K562 (cell line): ENCODE measurements around the gene ADM. TPM values are rescaled to one million over a fixed set of nuclear protein-coding genes. Genes with fewer than 3 reads are reported as not detected.

Experiments used
- ATAC-seq: fragments of 200-7000 bp; cut with Tn5 transposase; 3 replicates; pipeline ENCODE4 v1.9.1; 2020; ENCODE audit warnings: moderate library complexity
- BruUV-seq: library from RNA; stranded (reverse); fragments of 400-500 nt; replicated peaks from 2 replicates; lab custom pipeline; 2021; lab: Mats Ljungman, UMichigan
- CTCF ChIA-PET: fragments of 300-600 bp; formaldehyde crosslinking; extraction: SDS; loops from one replicate; lab custom pipeline; 2021; ENCODE audit warnings: low intra/inter-chr PET ratio; lab: Yijun Ruan, JAX
- POLR2A ChIA-PET: fragments of 300-600, 350-650 bp; sonication (Branson Sonifier 250); formaldehyde crosslinking; extraction: SDS; loops from one replicate; lab custom pipeline; 2021; ENCODE audit warnings: antibody characterized with exemption, inconsistent platforms; lab: Yijun Ruan, JAX
- DNase-seq, 4 experiments: peaks; one replicate each; pipeline versions ENCODE4 v3.0.0 to v3.0.0-alpha.2; 2011 to 2018; ENCODE audit warnings: low spot score in 3 of 4, mixed read lengths in 3 of 4; ENCODE audit errors: extremely low read depth in 1 of 4
- FAIRE-seq: peaks from 2 replicates; lab custom pipeline; 2011; peaks lifted over from hg19 to GRCh38; lab: Jason Lieb, UNC
- H2AFZ ChIP-seq: 2 replicates; pipeline ENCODE4 v1.6.0; 2011; ENCODE audit warnings: low read depth, low read length, control low read depth, inconsistent platforms
- H3K27ac ChIP-seq: fragments of 200-600 bp; 3 replicates; pipeline ENCODE4 v1.8.0; 2011; ENCODE audit warnings: low read depth, mild to moderate bottlenecking, control low read depth, inconsistent platforms, low read length, moderate library complexity, mixed read lengths; ENCODE audit errors: extremely low read depth
- H3K27me3 ChIP-seq, 2 experiments: fragments of 300-600 bp in 1 of 2; 2 replicates in 1 of 2; 3 replicates in 1 of 2; pipeline versions ENCODE4 v1.6.0 to v1.8.0; 2011; ENCODE audit warnings: inconsistent platforms in 2 of 2, low read length in 2 of 2, mild to moderate bottlenecking in 1 of 2, mixed read lengths in 1 of 2, moderate library complexity in 1 of 2; ENCODE audit not compliant: control insufficient read depth in 2 of 2, insufficient read depth in 2 of 2
- H3K36me3 ChIP-seq: fragments of 300-600 bp; 3 replicates; pipeline ENCODE4 v1.8.0; 2011; ENCODE audit warnings: mild to moderate bottlenecking, low read length, inconsistent platforms; ENCODE audit not compliant: control insufficient read depth, insufficient read depth
- H3K4me1 ChIP-seq, 2 experiments: fragments of 200-600 bp in 1 of 2; replicated peaks in 1 of 2; 2 replicates in 1 of 2; 3 replicates in 1 of 2; pipeline versions ENCODE4 v1.5.1 to v1.8.0; 2011; ENCODE audit warnings: inconsistent platforms in 2 of 2, low read length in 2 of 2, mild to moderate bottlenecking in 1 of 2, mixed read lengths in 1 of 2, moderate library complexity in 1 of 2; ENCODE audit not compliant: control insufficient read depth in 2 of 2, insufficient read depth in 2 of 2
- H3K4me2 ChIP-seq: 2 replicates; pipeline ENCODE4 v1.6.1; 2011; ENCODE audit warnings: low read length, control low read depth, inconsistent platforms, mixed read lengths; ENCODE audit not compliant: insufficient read depth
- H3K4me3 ChIP-seq: fragments of 200-600 bp; sonication (generic), shearing (Covaris generic); 2 replicates; pipeline ENCODE4 v1.5.1; 2016; ENCODE audit warnings: control low read depth, inconsistent platforms
- H3K79me2 ChIP-seq: fragments of 200-600 bp; 3 replicates; pipeline ENCODE4 v1.8.0; 2011; ENCODE audit warnings: low read length, inconsistent platforms; ENCODE audit not compliant: control insufficient read depth, insufficient read depth
- H3K9ac ChIP-seq, 2 experiments: 2 replicates each; pipeline versions ENCODE4 v1.6.0 to v1.6.1; 2011; ENCODE audit warnings: low read depth in 2 of 2, low read length in 2 of 2, control low read depth in 1 of 2, inconsistent platforms in 1 of 2, mild to moderate bottlenecking in 1 of 2, mixed read lengths in 1 of 2; ENCODE audit not compliant: insufficient read depth in 1 of 2
- H3K9me1 ChIP-seq: one replicate; pipeline ENCODE4 v1.6.0; 2011; ENCODE audit warnings: inconsistent platforms, mild to moderate bottlenecking, low read length, moderate library complexity; ENCODE audit not compliant: control insufficient read depth, insufficient read depth
- H3K9me3 ChIP-seq: replicated peaks from 2 replicates; pipeline ENCODE4 v1.5.1; 2011; ENCODE audit warnings: low read depth, low read length, inconsistent platforms; ENCODE audit not compliant: control insufficient read depth, insufficient read depth
- H4K20me1 ChIP-seq: replicated peaks from 2 replicates; pipeline ENCODE4 v1.6.1; 2011; ENCODE audit warnings: low read length, inconsistent platforms, mixed read lengths; ENCODE audit not compliant: control insufficient read depth, insufficient read depth
- BCOR ChIP-seq: fragments of 450-650 bp; IDR thresholded peaks from 2 replicates; pipeline ENCODE4 v1.6.1; 2016
- E2F8 ChIP-seq: fragments of 450-650 bp; IDR thresholded peaks from 2 replicates; pipeline ENCODE4 v1.7.1; 2018; ENCODE audit warnings: mild to moderate bottlenecking, low read depth; ENCODE audit not compliant: partially characterized antibody
- FOXA3 ChIP-seq, 2 experiments: fragments of 450-650 bp in 1 of 2; sonication (generic) in 1 of 2; formaldehyde crosslinking; IDR thresholded peaks in 1 of 2; conservative IDR thresholded peaks in 1 of 2; 2 replicates each; pipeline versions ENCODE4 v1.4.0 to v1.8.0; 2020 to 2022; ENCODE audit warnings: mild to moderate bottlenecking in 2 of 2, missing genetic modification reagents in 1 of 2
- HMBOX1 ChIP-seq: sonication (generic); IDR thresholded peaks from 2 replicates; pipeline ENCODE4 v1.6.1; 2016
- KLF16 ChIP-seq: IDR thresholded peaks from 2 replicates; pipeline ENCODE4 v1.6.1; 2016; ENCODE audit warnings: antibody characterized with exemption
- MAFK ChIP-seq: IDR thresholded peaks from 2 replicates; pipeline ENCODE4 v1.6.1; 2011; ENCODE audit warnings: low read length, improper control_type of control experiment
- MITF ChIP-seq: IDR thresholded peaks from 2 replicates; pipeline ENCODE4 v1.6.1; 2014; ENCODE audit warnings: antibody characterized with exemption
- PHF8 ChIP-seq: fragments of 200-600 bp; sonication (generic); IDR thresholded peaks from 2 replicates; pipeline ENCODE4 v1.6.1; 2012; ENCODE audit warnings: mixed run types, mild to moderate bottlenecking, inconsistent platforms, low read length, moderate library complexity, borderline replicate concordance
- PML ChIP-seq: IDR thresholded peaks from 2 replicates; pipeline ENCODE4 v1.6.1; 2012; ENCODE audit warnings: low read length, inconsistent platforms
- RBBP5 ChIP-seq: fragments of 200-600 bp; sonication (generic); IDR thresholded peaks from 2 replicates; pipeline ENCODE4 v1.6.1; 2012; ENCODE audit warnings: borderline replicate concordance, mild to moderate bottlenecking, low read length, control low read depth, inconsistent platforms; ENCODE audit not compliant: insufficient read depth, poor library complexity, severe bottlenecking
- RFX1 ChIP-seq: fragments of 450-650 bp; IDR thresholded peaks from 2 replicates; pipeline ENCODE4 v1.6.1; 2016; ENCODE audit warnings: mild to moderate bottlenecking, moderate library complexity
- RNF219 ChIP-seq: fragments of 250-450 bp; sonication (Bioruptor Pico); IDR thresholded peaks from 2 replicates; pipeline ENCODE4 v1.5.0; 2022; ENCODE audit warnings: mild to moderate bottlenecking
- TAF9B ChIP-seq: fragments of 450-650 bp; IDR thresholded peaks from 2 replicates; pipeline ENCODE4 v1.6.1; 2018; ENCODE audit warnings: mild to moderate bottlenecking; ENCODE audit not compliant: partially characterized antibody
- ZNF311 ChIP-seq: fragments of 250-450 bp; sonication (Bioruptor Pico); IDR thresholded peaks from 2 replicates; pipeline ENCODE4 v1.4.0; 2020; ENCODE audit warnings: mild to moderate bottlenecking, moderate library complexity
- WGBS: fragments of 100-300 bp; shearing (Covaris generic); methylation state at CpG from one replicate; pipeline ENCODE4 v1.1.6; 2016; ENCODE audit warnings: low coverage, mixed read lengths; ENCODE audit not compliant: insufficient coverage; ENCODE audit errors: missing lambda C conversion rate; 5-methylcytosine and 5-hydroxymethylcytosine counted together
- in situ Hi-C: fragments of 300-500 bp; cut with MboI; formaldehyde crosslinking; loops from 4 replicates; pipeline ENCODE4 v1.15.0; 2018; ENCODE audit warnings: inconsistent platforms, mixed read lengths
- intact Hi-C: fragments of 100-400 bp; cut with micrococcal nuclease; formaldehyde crosslinking; loops from 2 replicates; pipeline ENCODE4 v1.14.2; 2022
- polyA plus RNA-seq, 8 experiments: library from polyadenylated mRNA; depleted of rRNA in 4 of 8; stranded (reverse) in 5 of 8; unstranded in 3 of 8; fragments of >200 nt; fragmentation: Nextera tagmentation in 2 of 8; fragmentation: Illumina TruSeq in 1 of 8; extraction: Ambion mirVana in 2 of 8; extraction: Trizol in 1 of 8; gene quantifications; 2 replicates each; pipeline versions ENCODE4 v1.2.1 to v1.2.3, GENCODE V29; 2011 to 2014; ENCODE audit warnings: inconsistent platforms in 1 of 8, missing spikeins in 1 of 8
- total RNA-seq, 7 experiments: library from RNA; depleted of rRNA in 6 of 7; stranded (reverse); fragments of >200 nt in 6 of 7; fragmentation: Illumina TruSeq in 2 of 7; extraction: Trizol in 2 of 7; gene quantifications; 2 replicates each; pipeline versions ENCODE4 v1.2.1 to v1.2.3, GENCODE V29; 2011 to 2021; ENCODE audit warnings: low replicate concordance in 1 of 7

ADM gene
- total and polyA plus RNA-seq, 9 of the 15 experiments (the other 6 are each of a cell fraction or from before 2014, with no cell fraction given) = 0.23 to 0.49 (median 0.32) TPM; not detected in 6

- Histone ChIP-seq H3K9me3 (no peaks in the 10 kb centered on the region), H3K27me3 (no peaks in the 10 kb centered on the region; a peak in 1 of 5 replicates), H3K4me3 (no peak overlapping the region), H3K4me1 (peaks cover 6 to 22% of the 10 kb centered on the region in 2 experiments; a peak in 3 of 5 replicates), H3K4me2 (no peak overlapping the region), H3K9me1 (no peaks in the 10 kb centered on the region), H2AFZ (no peak overlapping the region), H3K79me2 (peaks cover 4% of the 10 kb centered on the region; the same call in 1 of the 3 replicates), H4K20me1 (peaks cover 4% of the 10 kb centered on the region; the same call in 1 of the 2 replicates), H3K36me3 (no peaks in the 10 kb centered on the region), H3K27ac (no peak overlapping the region), H3K9ac (no peak overlapping the region; a peak in 1 of 4 replicates)
- no peak for ATAC-seq
- 29% methylated on average over 21 of the region's 24 CpGs for WGBS
- POLR2A ChIA-PET = interaction anchor here (1.4 kb wide), 1 partner anchor 14 kb away, joined by 6 read pairs; no protein-coding TSS in a partner anchor
- DNase-seq = no peak
- CTCF ChIA-PET = no interaction called here
- no TSS peak for BruUV-seq
- intact Hi-C loops = no loop called here
- in situ Hi-C loops = no loop called here
- no peak for FAIRE-seq
- TF ChIP-seq KLF16 (no peak), TAF9B (no peak), BCOR (no peak), HMBOX1 (no peak), PML (no peak), RNF219 (no peak), MITF (no peak), E2F8 (no peak), PHF8 (no peak), MAFK (no peak), RFX1 (no peak), RBBP5 (no peak), ZNF311 (CRISPR knock-in tag) (no peak), FOXA3 (CRISPR knock-in tag; conservative IDR thresholded peaks at IDR 0.05 in 1 of 2, IDR thresholded peaks at IDR 0.05 in 1 of 2) (no peak)
Measured at GRCh38 chr11:10288881-10289764, 15.8 kb upstream of the ADM start.
